ENCODE measurements around the gene OR10A6. TPM values are rescaled to one million over a fixed set of nuclear protein-coding genes. Genes with fewer than 3 reads are reported as not detected.

OR10A6 gene
- total and polyA plus RNA-seq, 8 donors, result 0.03 to 0.08 (median 0.07) TPM; not detected in 2

DNA sequence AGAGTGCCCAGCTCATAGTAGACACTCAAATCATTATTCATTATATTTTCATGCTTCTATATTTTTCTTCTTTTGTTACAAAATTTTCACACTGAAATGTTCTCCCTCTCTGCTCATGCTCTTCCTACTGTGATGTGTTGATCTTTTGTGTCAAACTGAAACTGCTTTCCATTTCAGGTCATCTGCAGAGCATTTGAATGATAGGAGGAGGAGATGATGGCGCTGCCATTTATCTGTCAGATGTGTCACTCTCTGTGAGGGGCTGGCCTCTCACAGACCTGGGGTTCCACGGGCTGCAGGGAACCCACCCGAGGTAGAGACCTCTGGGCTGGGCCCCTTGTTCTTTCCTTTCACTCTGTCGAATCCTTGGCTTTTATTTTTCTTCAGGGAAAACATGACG, 41.1 kb downstream of the OR10A6 start:
- no peaks in the 10 kb centered on the region for H3K36me3 ChIP-seq
- intact Hi-C loops (cut with DNase I), result no loop called here
- no peaks in the 10 kb centered on the region for H3K9me3 ChIP-seq
- H3K27me3 ChIP-seq, result peaks cover 0 to 7% of the 10 kb centered on the region in 2 donors
- TF ChIP-seq, protein P1, sequence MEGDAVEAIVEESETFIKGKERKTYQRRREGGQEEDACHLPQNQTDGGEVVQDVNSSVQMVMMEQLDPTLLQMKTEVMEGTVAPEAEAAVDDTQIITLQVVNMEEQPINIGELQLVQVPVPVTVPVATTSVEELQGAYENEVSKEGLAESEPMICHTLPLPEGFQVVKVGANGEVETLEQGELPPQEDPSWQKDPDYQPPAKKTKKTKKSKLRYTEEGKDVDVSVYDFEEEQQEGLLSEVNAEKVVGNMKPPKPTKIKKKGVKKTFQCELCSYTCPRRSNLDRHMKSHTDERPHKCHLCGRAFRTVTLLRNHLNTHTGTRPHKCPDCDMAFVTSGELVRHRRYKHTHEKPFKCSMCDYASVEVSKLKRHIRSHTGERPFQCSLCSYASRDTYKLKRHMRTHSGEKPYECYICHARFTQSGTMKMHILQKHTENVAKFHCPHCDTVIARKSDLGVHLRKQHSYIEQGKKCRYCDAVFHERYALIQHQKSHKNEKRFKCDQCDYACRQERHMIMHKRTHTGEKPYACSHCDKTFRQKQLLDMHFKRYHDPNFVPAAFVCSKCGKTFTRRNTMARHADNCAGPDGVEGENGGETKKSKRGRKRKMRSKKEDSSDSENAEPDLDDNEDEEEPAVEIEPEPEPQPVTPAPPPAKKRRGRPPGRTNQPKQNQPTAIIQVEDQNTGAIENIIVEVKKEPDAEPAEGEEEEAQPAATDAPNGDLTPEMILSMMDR (IDR thresholded peaks at IDR 0.05), result no peak
- no peaks in the 10 kb centered on the region for H3K4me1 ChIP-seq
- ATAC-seq (no peak), DNase-seq (no peak)
- no peak overlapping the region for H3K27ac ChIP-seq
- H3K4me3 ChIP-seq, result no peak overlapping the region

DNA sequence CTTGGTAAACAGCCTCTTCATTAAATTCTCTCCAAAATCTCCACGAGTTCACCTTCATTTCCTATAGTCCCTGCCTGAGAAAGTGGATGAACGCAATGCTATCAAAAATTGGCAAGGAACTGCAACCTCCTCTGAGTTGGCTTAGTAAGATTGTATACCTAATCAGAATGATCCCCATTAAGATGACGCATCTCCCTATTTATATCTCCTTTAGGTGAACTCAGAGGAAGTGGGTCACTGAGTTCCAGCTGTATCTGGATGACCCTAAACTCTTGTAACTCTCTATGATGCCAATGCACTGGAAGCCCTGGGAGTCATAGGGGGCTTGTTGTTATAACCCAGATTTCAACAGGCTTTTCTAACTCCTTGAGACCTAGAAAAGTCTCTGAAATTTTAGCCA, 48.2 kb downstream of the OR10A6 start:
- no peaks in the 10 kb centered on the region for H3K9me3 ChIP-seq
- DNase-seq (no peak), ATAC-seq (no peak)
- TF ChIP-seq, protein P1 (IDR thresholded peaks at IDR 0.05), result no peak
- intact Hi-C loops (cut with DNase I), result no loop called here
- H3K36me3 ChIP-seq, result no peaks in the 10 kb centered on the region
- no peak overlapping the region for H3K27ac ChIP-seq
- no peaks in the 10 kb centered on the region for H3K4me1 ChIP-seq
- H3K27me3 ChIP-seq, result peaks cover 0 to 5% of the 10 kb centered on the region in 2 donors
- H3K4me3 ChIP-seq, result no peak overlapping the region

Other genes with a start within 250 kb of the OR10A6 start
- gene OVCH2, start 224.8 kb downstream of the OR10A6 start, total RNA-seq, result 1 to 10 TPM in 1 of 2 donors, under 1 TPM in 1; 0.81 to 4.6 TPM
- 1 to 10 TPM; 2.4 to 8.6 (median 5.9) TPM for gene OVCH2, start 224.8 kb downstream of the OR10A6 start, polyA plus RNA-seq (ENCODE audit: insufficient read length in 6 of 6)
- gene OR5P2, start 134.3 kb downstream of the OR10A6 start, total RNA-seq, result 1 to 10 TPM in 1 of 2 donors, under 1 TPM in 1; 0.52 to 2.3 TPM
- gene OR5P2, start 134.3 kb downstream of the OR10A6 start, polyA plus RNA-seq (ENCODE audit: insufficient read length in 6 of 6), result under 1 TPM in 5 of 6 donors, not detected in 1; 0.15 to 0.31 (median 0.24) TPM
- gene OR5P3, start 100.4 kb downstream of the OR10A6 start, total RNA-seq, result 1 to 10 TPM in 1 of 2 donors, not detected in 1; 2.9 TPM
- gene OR5P3, start 100.4 kb downstream of the OR10A6 start, polyA plus RNA-seq (ENCODE audit: insufficient read length in 6 of 6), result under 1 TPM in 1 of 6 donors, not detected in 5; 0.23 TPM
- gene OR10A3, start 10.4 kb upstream of the OR10A6 start, total RNA-seq, result not detected
- gene OR10A3, start 10.4 kb upstream of the OR10A6 start, polyA plus RNA-seq (ENCODE audit: insufficient read length in 6 of 6), result under 1 TPM in 4 of 6 donors, not detected in 2; 0.04 to 0.13 (median 0.06) TPM
- not detected for gene NLRP10, start 34.2 kb upstream of the OR10A6 start, total RNA-seq
- gene NLRP10, start 34.2 kb upstream of the OR10A6 start, polyA plus RNA-seq (ENCODE audit: insufficient read length in 6 of 6), result not detected
- 100 to 1,000 TPM; 153 to 213 TPM for gene EIF3F, start 56.1 kb upstream of the OR10A6 start, total RNA-seq
- gene EIF3F, start 56.1 kb upstream of the OR10A6 start, polyA plus RNA-seq (ENCODE audit: insufficient read length in 6 of 6), result 100 to 1,000 TPM; 343 to 400 (median 354) TPM
- 1 to 10 TPM; 5.6 to 7.1 TPM for gene TUB, start 149.9 kb upstream of the OR10A6 start, total RNA-seq
- gene TUB, start 149.9 kb upstream of the OR10A6 start, polyA plus RNA-seq (ENCODE audit: insufficient read length in 6 of 6), result 10 to 100 TPM; 24.7 to 30.0 (median 27.0) TPM
- gene RIC3, start 237.8 kb upstream of the OR10A6 start, total RNA-seq, result 1 to 10 TPM; 8.2 to 8.6 TPM
- gene RIC3, start 237.8 kb upstream of the OR10A6 start, polyA plus RNA-seq (ENCODE audit: insufficient read length in 6 of 6), result 1 to 10 TPM; 2.2 to 3.5 (median 2.8) TPM